NCI-H2196 (cell line): ENCODE data around the gene HTR2B.
"Not testable (repeated sequence)": the region's sequence is repeated elsewhere in the genome, so short reads cannot be mapped to it uniquely, and the experiment has no call there.

Experiments
- DNase-seq: peaks from one replicate; lab custom pipeline; 2025; ENCODE audit not compliant: unreplicated experiment; lab: John Stamatoyannopoulos, UW

The HTR2B gene

GRCh38 chr2:231124838-231125568, at the start of gene HTR2B:
HTR2B (minus strand) TSS chr2:231125042; CDS start chr2:231123764, 1,278 bp downstream.
- DNase-seq: peak; percentile 14

- no peak for DNase-seq
These were observed 49.4 kb upstream of the HTR2B start for GRCh38 chr2:231174211-231174651.

GRCh38 chr2:231172025-231172424, 47.2 kb upstream of the HTR2B start:
- DNase-seq: no peak

GRCh38 chr2:231170055-231170454, 45.2 kb upstream of the HTR2B start:
- no peak for DNase-seq

GRCh38 chr2:231169488-231169887, 44.6 kb upstream of the HTR2B start:
- no peak for DNase-seq

GRCh38 chr2:231168460-231169139, 43.8 kb upstream of the HTR2B start:
- DNase-seq: no peak

GRCh38 chr2:231167745-231168459, 43.1 kb upstream of the HTR2B start:
- DNase-seq: no peak

GRCh38 chr2:231163414-231164095, 38.7 kb upstream of the HTR2B start:
- DNase-seq: no peak

- no peak for DNase-seq
These were observed 38.2 kb upstream of the HTR2B start for GRCh38 chr2:231163011-231163410.

- DNase-seq: no peak
These were observed 37.1 kb upstream of the HTR2B start for GRCh38 chr2:231161877-231162329.

- no peak for DNase-seq
These were observed 36.5 kb upstream of the HTR2B start for GRCh38 chr2:231161252-231161839.

GRCh38 chr2:231160701-231161100, 35.9 kb upstream of the HTR2B start:
- no peak for DNase-seq

- DNase-seq: no peak
These were observed 34.5 kb upstream of the HTR2B start for GRCh38 chr2:231159306-231159705.

- DNase-seq: no peak
These were observed 28.1 kb upstream of the HTR2B start for GRCh38 chr2:231152800-231153557.

GRCh38 chr2:231146665-231147064, 21.8 kb upstream of the HTR2B start:
- DNase-seq: no peak

GRCh38 chr2:231144896-231145295, 20.1 kb upstream of the HTR2B start:
- DNase-seq: no peak

- not testable (repeated sequence) for DNase-seq
These were observed 16.0 kb upstream of the HTR2B start for GRCh38 chr2:231140808-231141207.

- DNase-seq: peak; percentile 8
These were observed 15.0 kb upstream of the HTR2B start for GRCh38 chr2:231139796-231140195.

GRCh38 chr2:231138699-231139098, 13.9 kb upstream of the HTR2B start:
- peak; percentile 91 for DNase-seq
